ENCODE measurements around the gene CYB561D1. TPM values are rescaled to one million over a fixed set of nuclear protein-coding genes. Genes with fewer than 3 reads are reported as not detected.

Gene CYB561D1
- total RNA-seq, 4 donors from 2014 or later = 11.3 to 22.7 (median 17.8) TPM

DNA sequence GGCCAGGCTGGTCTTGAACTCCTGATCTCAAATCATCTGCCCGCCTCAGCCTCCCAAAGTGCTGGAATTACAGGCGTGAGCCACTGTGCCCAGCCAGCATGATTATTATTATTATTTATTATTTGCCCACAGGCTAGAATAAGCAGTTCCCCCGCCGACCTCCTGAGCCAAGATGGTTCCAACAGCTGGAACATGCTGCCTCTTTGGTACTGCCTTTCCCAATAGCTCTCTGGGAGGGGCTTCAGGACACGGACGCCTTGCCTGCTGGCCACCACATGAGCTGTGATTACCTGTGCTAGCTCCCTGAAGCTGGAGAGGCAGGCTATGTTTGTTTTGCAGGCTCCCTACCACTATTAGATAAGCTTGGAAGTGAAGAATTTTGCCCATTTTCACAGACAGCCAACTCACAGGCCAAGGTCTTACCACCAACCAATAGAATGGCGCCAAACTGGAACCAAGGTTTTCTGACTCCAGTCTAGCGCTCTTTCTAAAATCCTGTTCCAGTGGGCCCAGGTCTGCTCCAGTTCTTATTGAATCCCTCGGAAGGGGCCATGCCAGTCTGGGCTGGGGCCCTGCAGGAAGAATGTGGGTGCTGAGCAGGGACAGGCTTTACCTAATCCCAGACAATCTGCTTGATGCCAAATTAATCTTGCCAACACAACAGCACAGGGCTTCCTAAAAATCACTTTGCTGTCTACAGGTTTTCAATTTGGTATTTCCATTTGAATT, 43.7 kb downstream of the CYB561D1 start:
- WGBS, 2 donors = 81 to 84% methylated on average over 9 of the region's 9 CpGs
- no peak for DNase-seq (ENCODE audit: low spot score in 2 of 2)
- no peak overlapping the region for H3K4me3 ChIP-seq (ENCODE audit: low read depth, poor library complexity, severe bottlenecking)
- TF ChIP-seq, protein P1, sequence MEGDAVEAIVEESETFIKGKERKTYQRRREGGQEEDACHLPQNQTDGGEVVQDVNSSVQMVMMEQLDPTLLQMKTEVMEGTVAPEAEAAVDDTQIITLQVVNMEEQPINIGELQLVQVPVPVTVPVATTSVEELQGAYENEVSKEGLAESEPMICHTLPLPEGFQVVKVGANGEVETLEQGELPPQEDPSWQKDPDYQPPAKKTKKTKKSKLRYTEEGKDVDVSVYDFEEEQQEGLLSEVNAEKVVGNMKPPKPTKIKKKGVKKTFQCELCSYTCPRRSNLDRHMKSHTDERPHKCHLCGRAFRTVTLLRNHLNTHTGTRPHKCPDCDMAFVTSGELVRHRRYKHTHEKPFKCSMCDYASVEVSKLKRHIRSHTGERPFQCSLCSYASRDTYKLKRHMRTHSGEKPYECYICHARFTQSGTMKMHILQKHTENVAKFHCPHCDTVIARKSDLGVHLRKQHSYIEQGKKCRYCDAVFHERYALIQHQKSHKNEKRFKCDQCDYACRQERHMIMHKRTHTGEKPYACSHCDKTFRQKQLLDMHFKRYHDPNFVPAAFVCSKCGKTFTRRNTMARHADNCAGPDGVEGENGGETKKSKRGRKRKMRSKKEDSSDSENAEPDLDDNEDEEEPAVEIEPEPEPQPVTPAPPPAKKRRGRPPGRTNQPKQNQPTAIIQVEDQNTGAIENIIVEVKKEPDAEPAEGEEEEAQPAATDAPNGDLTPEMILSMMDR (IDR thresholded peaks at IDR 0.05) = no peak
- no peak for TF ChIP-seq POLR2A (IDR thresholded peaks at IDR 0.05)
- intact Hi-C loops (cut with DNase I; ENCODE audit: low total_unique reads) = no loop called here

DNA sequence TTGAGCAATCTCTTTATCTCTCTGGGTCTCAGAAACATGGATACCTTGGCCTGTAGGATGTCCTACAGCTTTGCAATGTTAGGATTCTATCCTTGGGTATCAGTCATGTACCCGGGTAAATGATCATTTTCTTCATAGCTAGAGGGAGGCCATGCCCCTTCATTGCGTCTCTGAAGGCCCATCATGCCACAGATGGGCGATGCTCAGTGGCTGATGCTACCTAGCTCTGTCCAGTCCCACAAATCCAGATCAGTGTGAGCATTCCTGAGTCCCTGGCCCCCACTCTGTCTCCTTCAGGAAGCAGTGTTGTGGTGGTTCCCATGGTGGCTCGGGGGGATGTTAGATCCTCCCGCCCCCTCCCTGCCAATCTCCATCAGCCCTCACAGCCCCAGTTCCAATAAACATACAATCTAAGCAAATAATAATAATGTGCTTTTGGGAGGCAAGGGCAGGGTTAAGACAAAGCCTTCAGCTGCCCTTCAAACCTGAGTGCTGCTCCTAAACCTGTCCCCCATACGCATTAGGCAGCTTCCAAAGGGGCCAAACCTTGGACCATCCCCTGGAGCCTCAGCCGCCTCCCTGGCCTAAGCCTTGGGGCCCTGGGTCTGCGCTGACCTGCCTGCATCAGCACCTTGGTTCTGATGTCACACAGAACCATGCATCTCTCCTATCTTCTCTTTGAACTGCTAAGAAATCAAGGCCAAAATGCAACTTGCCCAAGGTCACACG, 45.1 kb downstream of the CYB561D1 start:
- no peak overlapping the region for H3K4me3 ChIP-seq (ENCODE audit: low read depth, poor library complexity, severe bottlenecking)
- DNase-seq (ENCODE audit: low spot score in 2 of 2) = no peak
- intact Hi-C loops (cut with DNase I; ENCODE audit: low total_unique reads) = no loop called here
- WGBS, 2 donors = 89 to 93% methylated on average over 9 of the region's 9 CpGs
- TF ChIP-seq POLR2A (IDR thresholded peaks at IDR 0.05) = no peak
- TF ChIP-seq, protein P1 (IDR thresholded peaks at IDR 0.05) = no peak

DNA sequence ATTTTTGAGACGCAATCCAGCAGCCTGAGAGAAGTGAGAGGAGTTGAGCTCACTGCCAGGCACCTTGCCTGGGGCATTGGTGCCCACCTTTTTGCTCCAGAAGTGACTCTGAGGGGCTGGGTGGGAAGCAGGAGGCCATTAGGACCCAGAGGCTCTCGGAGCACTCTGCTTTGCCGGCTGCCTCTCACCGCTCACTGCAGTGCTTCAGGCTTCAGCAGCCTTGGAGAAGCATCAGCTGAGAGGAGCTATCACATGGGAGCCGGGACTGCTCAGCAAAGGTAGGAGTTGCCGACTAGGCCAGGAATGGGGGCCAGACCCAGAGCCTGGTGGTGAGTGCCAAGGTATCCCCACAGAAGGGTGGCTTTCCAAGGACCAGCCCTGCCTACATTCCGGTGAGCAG, 45.8 kb downstream of the CYB561D1 start, which contains the start of gene GPR61:
GPR61 (plus strand) TSS at position 197 of the 400 bp plus-strand sequence. CDS start 3,151 bp downstream, outside the sequence.
- no peak within 1 kb of the TSS for H3K4me3 ChIP-seq (ENCODE audit: low read depth, poor library complexity, severe bottlenecking)
- TF ChIP-seq, protein P1 (IDR thresholded peaks at IDR 0.05) = no peak
- no peak for TF ChIP-seq POLR2A (IDR thresholded peaks at IDR 0.05)
- no peak for DNase-seq (ENCODE audit: low spot score in 2 of 2)
- WGBS, 2 donors = 52 to 71% methylated on average over 5 to 7 of the region's 7 CpGs
- intact Hi-C loops (cut with DNase I; ENCODE audit: low total_unique reads) = loop anchor here (10.0 kb wide), 2 partner anchors 85 to 445 kb away; partner anchors contain the start of gene AHCYL1

DNA sequence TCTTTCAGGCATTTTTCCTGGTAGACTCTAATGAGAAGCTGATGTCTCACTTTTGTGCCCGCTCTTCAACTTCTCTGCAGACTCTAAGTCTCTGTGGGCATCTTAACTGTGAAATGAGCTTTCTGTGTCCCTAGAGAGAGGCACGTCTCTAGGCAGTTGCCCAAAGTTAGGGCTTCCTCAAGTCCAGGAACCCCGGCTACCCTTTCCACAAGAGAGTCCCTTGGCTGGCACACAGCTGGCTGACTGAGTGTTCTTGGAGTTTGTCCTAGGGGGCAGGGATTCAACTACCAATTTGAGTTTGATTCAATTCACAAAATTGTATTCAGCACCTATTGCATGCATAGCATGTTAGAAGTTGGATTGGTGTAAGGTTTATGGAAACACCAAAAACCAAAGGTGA, 47.2 kb downstream of the CYB561D1 start:
- intact Hi-C loops (cut with DNase I; ENCODE audit: low total_unique reads) = loop anchor here (10.0 kb wide), 2 partner anchors 84 to 444 kb away; partner anchors contain the start of gene AHCYL1
- DNase-seq (ENCODE audit: low spot score in 2 of 2) = no peak
- H3K4me3 ChIP-seq (ENCODE audit: low read depth, poor library complexity, severe bottlenecking) = no peak overlapping the region
- no peak for TF ChIP-seq POLR2A (IDR thresholded peaks at IDR 0.05)
- TF ChIP-seq, protein P1 (IDR thresholded peaks at IDR 0.05) = no peak
- WGBS, 2 donors = 74 to 79% methylated on average over 3 of the region's 3 CpGs

DNA sequence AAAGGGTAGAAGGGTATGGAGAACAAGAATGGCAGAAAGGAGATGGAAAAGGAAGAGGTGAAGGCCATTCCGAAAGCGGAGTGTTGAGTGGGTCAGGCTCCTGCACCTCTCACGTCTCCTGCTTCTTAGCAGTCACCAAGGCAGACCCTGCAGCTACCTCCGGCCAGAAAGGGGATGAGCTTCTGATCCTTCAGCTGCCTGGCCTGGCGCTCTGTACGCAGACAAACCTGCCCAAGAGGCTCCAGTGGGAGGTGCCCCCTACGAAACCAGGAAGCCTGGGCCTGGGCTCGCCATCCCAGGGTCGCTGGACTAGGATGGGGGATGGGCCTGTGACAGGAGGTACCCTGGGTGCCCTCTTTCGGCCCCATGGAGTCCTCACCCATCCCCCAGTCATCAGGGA, 48.8 kb downstream of the CYB561D1 start:
- TF ChIP-seq POLR2A (IDR thresholded peaks at IDR 0.05) = no peak
- TF ChIP-seq, protein P1 (IDR thresholded peaks at IDR 0.05) = no peak
- intact Hi-C loops (cut with DNase I; ENCODE audit: low total_unique reads) = loop anchor here (10.0 kb wide), 2 partner anchors 82 to 442 kb away; partner anchors contain the start of gene AHCYL1
- no peak overlapping the region for H3K4me3 ChIP-seq (ENCODE audit: low read depth, poor library complexity, severe bottlenecking)
- WGBS, 2 donors = 87% methylated on average over 10 of the region's 10 CpGs
- DNase-seq (ENCODE audit: low spot score in 2 of 2) = no peak

All from lower leg skin (tissue), 4 donors.